ENCODE results near the gene RND3. TPM values are rescaled to one million over a fixed set of nuclear protein-coding genes. Genes with fewer than 3 reads are reported as not detected.
A peak's percentile ranks its signal among the peaks of the same experiment; 100 is the strongest.

The RND3 gene
- total and polyA plus RNA-seq, 2 experiments from 2014 or later: 199 to 271 TPM

GRCh38 chr2:150505178-150505577, 17.7 kb upstream of the RND3 start:
- no peaks in the 10 kb centered on the region for H3K4me1 ChIP-seq (ENCODE audit: insufficient read depth)
- H3K4me3 ChIP-seq: no peak overlapping the region
- in situ Hi-C loops (cut with MboI): no loop called here
- H3F3A ChIP-seq (ENCODE audit: insufficient read depth): no peaks in the 10 kb centered on the region
- no peak for TF ChIP-seq EZH2 (IDR thresholded peaks at IDR 0.05; ENCODE audit: insufficient read depth, poor library complexity, severe bottlenecking)
- TF ChIP-seq EZH2phosphoT487 (IDR thresholded peaks at IDR 0.05; ENCODE audit: insufficient read depth, low read depth): no peak
- no peaks in the 10 kb centered on the region; the same call in 1 of the 2 replicates for H3K9me2 ChIP-seq (ENCODE audit: insufficient read depth)
- no peaks in the 10 kb centered on the region for H3K79me2 ChIP-seq (ENCODE audit: insufficient read depth)
- no peak overlapping the region for H2AFZ ChIP-seq
- no peaks in the 10 kb centered on the region for H3K36me3 ChIP-seq (ENCODE audit: low read depth)
- no peak for DNase-seq
- H3K27ac ChIP-seq: no peak overlapping the region
- no peak overlapping the region for H3K9ac ChIP-seq
- no peaks in the 10 kb centered on the region for H3K9me3 ChIP-seq (ENCODE audit: low read depth)
- no peaks in the 10 kb centered on the region for H3K27me3 ChIP-seq (replicated peaks; ENCODE audit: insufficient read depth)
- H3K4me2 ChIP-seq (ENCODE audit: unreplicated experiment): no peak overlapping the region
- no peaks in the 10 kb centered on the region for H4K20me1 ChIP-seq (ENCODE audit: insufficient read depth)

GRCh38 chr2:150495993-150496627, 8.6 kb upstream of the RND3 start:
- Histone ChIP-seq H3K36me3 (ENCODE audit: low read depth) (no peaks in the 10 kb centered on the region), H3K4me2 (ENCODE audit: unreplicated experiment) (peak overlapping the region; percentile 59), H3K9ac (peak overlapping the region; percentile 63), H3F3A (ENCODE audit: insufficient read depth) (peaks cover 43% of the 10 kb centered on the region), H3K27ac (peak overlapping the region; percentile 89), H3K4me1 (ENCODE audit: insufficient read depth) (peaks cover 44% of the 10 kb centered on the region), H4K20me1 (ENCODE audit: insufficient read depth) (no peaks in the 10 kb centered on the region), H2AFZ (peak overlapping the region; percentile 42), H3K9me3 (ENCODE audit: low read depth) (no peaks in the 10 kb centered on the region), H3K79me2 (ENCODE audit: insufficient read depth) (0 out of 2 replicates have a peak, but pooled peaks cover 4% of the 10 kb centered on the region), H3K27me3 (replicated peaks; ENCODE audit: insufficient read depth) (no peaks in the 10 kb centered on the region), H3K4me3 (peak overlapping the region; percentile 49), H3K9me2 (ENCODE audit: insufficient read depth) (no peaks in the 10 kb centered on the region; the same call in 1 of the 2 replicates)
- DNase-seq: peak; percentile 96
- TF ChIP-seq EZH2 (IDR thresholded peaks at IDR 0.05; ENCODE audit: insufficient read depth, poor library complexity, severe bottlenecking) (no peak), EZH2phosphoT487 (IDR thresholded peaks at IDR 0.05; ENCODE audit: insufficient read depth, low read depth) (no peak)
- in situ Hi-C loops (cut with MboI): loop anchor here (10.0 to 25.0 kb wide), 2 partner anchors 416 to 559 kb away; no protein-coding TSS in a partner anchor
- WGBS, 2 experiments (ENCODE audit: low coverage in 1 of 2, low lambda C conversion rate in 2 of 2, missing lambda C conversion rate in 2 of 2): 8 to 10% methylated on average over 7 of the region's 7 CpGs

DNA sequence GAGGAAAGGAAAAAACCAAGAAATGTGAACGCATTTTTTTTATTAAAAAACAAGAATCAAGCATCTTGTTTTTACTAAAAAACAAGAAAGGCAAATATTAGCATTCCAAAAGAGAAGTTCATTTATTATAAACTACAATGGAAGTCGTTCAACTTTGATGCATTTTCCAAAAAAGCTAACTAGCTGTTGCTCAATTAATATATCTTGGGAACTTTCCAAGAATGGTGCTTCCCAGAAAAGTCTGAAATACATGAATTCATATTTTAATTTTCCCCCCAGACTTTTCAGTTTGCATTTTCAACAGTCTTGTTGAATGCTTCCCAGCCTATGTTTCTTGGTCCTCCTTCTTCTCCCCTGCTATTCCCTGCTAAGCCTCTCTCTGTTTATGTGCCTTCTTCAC, 7.5 kb upstream of the RND3 start:
- Histone ChIP-seq H3K9ac (peak overlapping the region; percentile 63), H3K79me2 (ENCODE audit: insufficient read depth) (peaks cover 14% of the 10 kb centered on the region), H3K27ac (peak overlapping the region; percentile 89), H3F3A (ENCODE audit: insufficient read depth) (peaks cover 43% of the 10 kb centered on the region), H3K27me3 (replicated peaks; ENCODE audit: insufficient read depth) (no peaks in the 10 kb centered on the region), H3K4me3 (no peak overlapping the region), H3K4me1 (ENCODE audit: insufficient read depth) (peaks cover 47% of the 10 kb centered on the region), H3K36me3 (ENCODE audit: low read depth) (no peaks in the 10 kb centered on the region), H3K4me2 (ENCODE audit: unreplicated experiment) (peak overlapping the region; percentile 59), H2AFZ (peak overlapping the region; percentile 38), H3K9me2 (ENCODE audit: insufficient read depth) (no peaks in the 10 kb centered on the region; the same call in 1 of the 2 replicates), H3K9me3 (ENCODE audit: low read depth) (no peaks in the 10 kb centered on the region), H4K20me1 (ENCODE audit: insufficient read depth) (no peaks in the 10 kb centered on the region)
- DNase-seq: no peak
- TF ChIP-seq EZH2phosphoT487 (IDR thresholded peaks at IDR 0.05; ENCODE audit: insufficient read depth, low read depth): no peak
- TF ChIP-seq EZH2 (IDR thresholded peaks at IDR 0.05; ENCODE audit: insufficient read depth, poor library complexity, severe bottlenecking): no peak
- WGBS, 2 experiments (ENCODE audit: low coverage in 1 of 2, low lambda C conversion rate in 2 of 2, missing lambda C conversion rate in 2 of 2): 6 to 8% methylated on average over 2 of the region's 2 CpGs
- in situ Hi-C loops (cut with MboI): loop anchor here (10.0 to 25.0 kb wide), 2 partner anchors 417 to 560 kb away; no protein-coding TSS in a partner anchor

DNA sequence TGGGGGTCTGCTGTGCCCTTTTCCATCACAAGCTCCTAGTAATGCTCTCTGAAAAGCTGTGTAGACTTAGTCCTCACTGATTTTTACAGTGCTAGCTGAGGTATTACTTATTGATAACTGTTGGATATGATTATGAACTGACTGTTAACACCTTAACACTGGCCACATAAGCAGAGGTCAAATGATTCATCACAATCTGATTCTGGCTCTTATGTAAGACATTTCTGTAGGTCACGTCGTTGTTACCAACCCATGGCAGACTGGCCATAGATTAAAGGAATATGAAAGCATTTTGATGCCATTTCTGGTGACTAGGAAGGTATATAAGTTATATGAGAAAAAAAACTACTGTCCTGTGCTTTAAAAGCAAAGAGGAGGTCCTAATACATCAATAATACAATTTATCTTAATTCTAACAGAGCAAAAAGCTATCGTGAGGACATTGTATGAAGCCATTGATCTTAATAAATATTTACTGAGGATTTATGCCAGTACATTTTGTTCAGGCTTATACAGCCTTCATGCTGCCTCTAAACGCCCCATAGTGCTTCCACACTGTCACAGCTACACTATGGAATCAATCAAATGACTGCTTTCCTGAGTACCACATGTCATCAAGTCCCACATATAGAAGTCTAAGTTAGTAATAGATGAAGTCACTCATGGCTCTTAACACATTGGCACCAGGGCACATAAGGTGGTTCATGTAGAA, 6.9 kb upstream of the RND3 start:
- Histone ChIP-seq H3K27me3 (replicated peaks; ENCODE audit: insufficient read depth) (no peaks in the 10 kb centered on the region), H3K4me2 (ENCODE audit: unreplicated experiment) (peak overlapping the region; percentile 19), H3K36me3 (ENCODE audit: low read depth) (no peaks in the 10 kb centered on the region), H3K9me2 (ENCODE audit: insufficient read depth) (no peaks in the 10 kb centered on the region; the same call in 1 of the 2 replicates), H3K79me2 (ENCODE audit: insufficient read depth) (peaks cover 20% of the 10 kb centered on the region), H3K27ac (peak overlapping the region; percentile 89), H2AFZ (peak overlapping the region; percentile 38), H4K20me1 (ENCODE audit: insufficient read depth) (no peaks in the 10 kb centered on the region), H3K9ac (no peak overlapping the region), H3K4me1 (ENCODE audit: insufficient read depth) (peaks cover 52% of the 10 kb centered on the region), H3K4me3 (no peak overlapping the region), H3F3A (ENCODE audit: insufficient read depth) (peaks cover 43% of the 10 kb centered on the region), H3K9me3 (ENCODE audit: low read depth) (no peaks in the 10 kb centered on the region)
- WGBS, 2 experiments (ENCODE audit: low coverage in 1 of 2, low lambda C conversion rate in 2 of 2, missing lambda C conversion rate in 2 of 2): 64 to 71% methylated on average over 4 of the region's 4 CpGs
- DNase-seq: no peak
- TF ChIP-seq EZH2 (IDR thresholded peaks at IDR 0.05; ENCODE audit: insufficient read depth, poor library complexity, severe bottlenecking): no peak
- in situ Hi-C loops (cut with MboI): loop anchor here (5.0 to 25.0 kb wide), 3 partner anchors 118 to 560 kb away; no protein-coding TSS in a partner anchor
